ENCODE data around the gene APP. TPM values are rescaled to one million over a fixed set of nuclear protein-coding genes. Genes with fewer than 3 reads are reported as not detected.

The APP gene
- total RNA-seq, 1 donor from 2014 or later = 1,137 TPM

GRCh38 chr21:25909341-25909740 lies 261.2 kb downstream of the APP start:
- Mint-ChIP-seq H3K36me3 (ENCODE audit: low read depth, unreplicated experiment) (peaks cover 42% of the 10 kb centered on the region), H3K4me3 (ENCODE audit: unreplicated experiment) (no peak overlapping the region), H3K27ac (ENCODE audit: unreplicated experiment) (peak overlapping the region; percentile 39), H3K4me1 (ENCODE audit: unreplicated experiment) (peaks cover 46% of the 10 kb centered on the region), H3K9me3 (ENCODE audit: unreplicated experiment) (no peaks in the 10 kb centered on the region), H3K27me3 (ENCODE audit: unreplicated experiment) (peaks cover 6% of the 10 kb centered on the region)
- no peak for TF ChIP-seq CTCF (IDR thresholded peaks at IDR 0.05; ENCODE audit: unreplicated experiment)
- no peak for DNase-seq (ENCODE audit: low spot score)

DNA sequence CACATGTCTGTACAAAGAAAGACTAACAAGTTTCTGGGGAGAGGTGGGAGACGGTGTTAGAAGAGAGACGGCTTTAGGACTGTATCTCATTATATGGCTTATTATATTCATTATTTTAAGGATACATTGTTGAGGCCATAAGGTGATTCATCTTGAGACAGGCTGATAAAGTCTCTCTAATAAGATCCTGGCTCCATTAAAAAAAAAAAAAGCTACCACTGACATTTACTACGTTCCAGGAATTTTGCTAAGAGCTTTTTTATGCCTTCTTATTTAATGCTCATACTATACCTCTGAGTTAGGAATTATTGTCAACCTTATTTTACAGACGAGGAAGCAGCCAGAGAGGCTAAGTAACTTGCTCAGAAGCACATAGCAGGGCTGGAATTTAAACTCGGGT lies 262.1 kb downstream of the APP start:
- Mint-ChIP-seq H3K36me3 (ENCODE audit: low read depth, unreplicated experiment) (peaks cover 41% of the 10 kb centered on the region), H3K9me3 (ENCODE audit: unreplicated experiment) (no peaks in the 10 kb centered on the region), H3K4me3 (ENCODE audit: unreplicated experiment) (no peak overlapping the region), H3K4me1 (ENCODE audit: unreplicated experiment) (peaks cover 39% of the 10 kb centered on the region), H3K27ac (ENCODE audit: unreplicated experiment) (peak overlapping the region; percentile 5), H3K27me3 (ENCODE audit: unreplicated experiment) (peaks cover under 1% of the 10 kb centered on the region)
- no peak for DNase-seq (ENCODE audit: low spot score)
- no peak for TF ChIP-seq CTCF (IDR thresholded peaks at IDR 0.05; ENCODE audit: unreplicated experiment)

DNA sequence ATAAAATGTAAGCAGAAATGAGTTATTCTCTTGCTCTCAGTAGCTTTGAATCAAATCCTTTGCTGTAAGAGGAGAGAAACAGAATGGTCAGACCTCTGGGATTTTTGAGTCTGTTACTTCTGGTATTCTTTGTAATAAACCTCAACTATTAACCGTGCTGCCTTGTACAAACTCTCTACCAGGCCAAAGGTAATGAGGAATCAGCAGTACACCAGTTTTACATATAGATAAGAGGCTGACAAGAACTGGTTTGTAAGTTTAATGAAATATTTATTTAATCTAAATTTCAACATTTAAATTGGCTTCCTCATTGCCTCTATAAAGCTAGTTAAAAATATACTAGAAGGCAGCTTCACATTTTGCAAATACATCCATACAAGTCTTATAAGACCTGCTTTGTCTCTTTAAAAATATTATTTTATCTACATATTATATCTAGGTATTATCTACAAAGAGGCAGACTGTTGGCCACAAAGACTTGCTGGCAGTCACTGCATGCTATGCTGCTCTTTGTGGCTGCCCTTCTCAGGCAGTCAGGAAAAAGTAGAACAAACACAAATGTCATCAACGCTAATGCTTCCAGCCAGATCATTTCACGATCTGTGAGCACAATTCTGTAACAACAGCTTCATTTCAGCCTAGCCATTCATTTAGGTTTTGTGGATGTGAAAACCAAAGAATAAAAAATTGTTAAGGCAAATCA lies 262.8 kb downstream of the APP start:
- H3K27ac Mint-ChIP-seq (ENCODE audit: unreplicated experiment) = no peak overlapping the region
- TF ChIP-seq CTCF (IDR thresholded peaks at IDR 0.05; ENCODE audit: unreplicated experiment) = no peak
- H3K4me3 Mint-ChIP-seq (ENCODE audit: unreplicated experiment) = no peak overlapping the region
- H3K27me3 Mint-ChIP-seq (ENCODE audit: unreplicated experiment) = no peaks in the 10 kb centered on the region
- H3K4me1 Mint-ChIP-seq (ENCODE audit: unreplicated experiment) = peaks cover 35% of the 10 kb centered on the region
- DNase-seq (ENCODE audit: low spot score) = no peak
- H3K36me3 Mint-ChIP-seq (ENCODE audit: low read depth, unreplicated experiment) = peaks cover 45% of the 10 kb centered on the region
- no peaks in the 10 kb centered on the region for H3K9me3 Mint-ChIP-seq (ENCODE audit: unreplicated experiment)

- peaks cover 45% of the 10 kb centered on the region for H3K36me3 Mint-ChIP-seq (ENCODE audit: low read depth, unreplicated experiment)
- no peak for TF ChIP-seq CTCF (IDR thresholded peaks at IDR 0.05; ENCODE audit: unreplicated experiment)
- H3K4me3 Mint-ChIP-seq (ENCODE audit: unreplicated experiment) = no peak overlapping the region
- no peak overlapping the region for H3K27ac Mint-ChIP-seq (ENCODE audit: unreplicated experiment)
- no peak for DNase-seq (ENCODE audit: low spot score)
- no peaks in the 10 kb centered on the region for H3K27me3 Mint-ChIP-seq (ENCODE audit: unreplicated experiment)
- H3K9me3 Mint-ChIP-seq (ENCODE audit: unreplicated experiment) = no peaks in the 10 kb centered on the region
- peaks cover 30% of the 10 kb centered on the region for H3K4me1 Mint-ChIP-seq (ENCODE audit: unreplicated experiment)
Observed at GRCh38 chr21:25906587-25906986, 264.0 kb downstream of the APP start.

DNA sequence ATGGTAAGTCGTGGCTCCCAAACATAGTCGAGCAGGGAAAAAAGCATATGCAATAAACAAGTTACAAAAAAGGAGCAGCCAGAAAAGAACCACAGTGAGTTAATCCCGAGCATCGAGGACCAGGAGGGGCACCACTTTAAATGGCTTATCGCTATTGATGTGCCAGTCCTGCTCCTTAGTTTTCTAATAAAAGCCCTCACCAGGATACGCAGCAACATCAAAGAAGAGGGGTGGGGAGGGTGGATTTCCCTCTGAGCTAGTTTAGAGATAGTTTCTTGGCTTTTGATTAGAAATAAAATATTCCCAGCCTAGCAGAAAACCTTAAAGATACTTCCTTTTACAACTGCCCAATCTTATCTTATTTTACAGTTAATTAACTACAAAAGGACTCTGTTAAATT lies 265.4 kb downstream of the APP start:
- no peak for TF ChIP-seq CTCF (IDR thresholded peaks at IDR 0.05; ENCODE audit: unreplicated experiment)
- no peaks in the 10 kb centered on the region for H3K27me3 Mint-ChIP-seq (ENCODE audit: unreplicated experiment)
- peak overlapping the region; percentile 54 for H3K4me3 Mint-ChIP-seq (ENCODE audit: unreplicated experiment)
- peaks cover 29% of the 10 kb centered on the region for H3K4me1 Mint-ChIP-seq (ENCODE audit: unreplicated experiment)
- DNase-seq (ENCODE audit: low spot score) = no peak
- no peak overlapping the region for H3K27ac Mint-ChIP-seq (ENCODE audit: unreplicated experiment)
- peaks cover 44% of the 10 kb centered on the region for H3K36me3 Mint-ChIP-seq (ENCODE audit: low read depth, unreplicated experiment)
- no peaks in the 10 kb centered on the region for H3K9me3 Mint-ChIP-seq (ENCODE audit: unreplicated experiment)
